Posterior vena cava (tissue), 2 donors: ENCODE results near the gene DCDC1. TPM values are rescaled to one million over a fixed set of nuclear protein-coding genes. Genes with fewer than 3 reads are reported as not detected.
A peak's percentile ranks its signal among the peaks of the same experiment; 100 is the strongest.

Experiments used
- DNase-seq: peaks from one replicate; pipeline ENCODE4 v3.0.0-alpha.2; 2020; ENCODE audit warnings: low spot score
- intact Hi-C, 2 donors: fragments of 100-400 bp; cut with DNase I; formaldehyde crosslinking; loops; one replicate each; pipeline versions ENCODE4 v1.14.1 to v1.14.2; 2022 to 2023
- long read RNA-seq, 2 donors: library from polyadenylated mRNA; unstranded; transcript quantifications; one replicate each; pipeline ENCODE4 v2.0.0, GENCODE V29; 2020 to 2021
- total RNA-seq, 2 donors: library from RNA; stranded (reverse); fragmentation: NEBNext Ultra II Directional; extraction: Animal tissue kit (Norgen Biotek cat#: 25700); gene quantifications; one replicate each; pipeline ENCODE4 v1.2.1, GENCODE V29; 2021
- donor health status: DM: yes; HTN: yes; CAD: no.
- donor health status: DM: yes; HTN: yes; CAD: no.

DCDC1 gene, protein sequence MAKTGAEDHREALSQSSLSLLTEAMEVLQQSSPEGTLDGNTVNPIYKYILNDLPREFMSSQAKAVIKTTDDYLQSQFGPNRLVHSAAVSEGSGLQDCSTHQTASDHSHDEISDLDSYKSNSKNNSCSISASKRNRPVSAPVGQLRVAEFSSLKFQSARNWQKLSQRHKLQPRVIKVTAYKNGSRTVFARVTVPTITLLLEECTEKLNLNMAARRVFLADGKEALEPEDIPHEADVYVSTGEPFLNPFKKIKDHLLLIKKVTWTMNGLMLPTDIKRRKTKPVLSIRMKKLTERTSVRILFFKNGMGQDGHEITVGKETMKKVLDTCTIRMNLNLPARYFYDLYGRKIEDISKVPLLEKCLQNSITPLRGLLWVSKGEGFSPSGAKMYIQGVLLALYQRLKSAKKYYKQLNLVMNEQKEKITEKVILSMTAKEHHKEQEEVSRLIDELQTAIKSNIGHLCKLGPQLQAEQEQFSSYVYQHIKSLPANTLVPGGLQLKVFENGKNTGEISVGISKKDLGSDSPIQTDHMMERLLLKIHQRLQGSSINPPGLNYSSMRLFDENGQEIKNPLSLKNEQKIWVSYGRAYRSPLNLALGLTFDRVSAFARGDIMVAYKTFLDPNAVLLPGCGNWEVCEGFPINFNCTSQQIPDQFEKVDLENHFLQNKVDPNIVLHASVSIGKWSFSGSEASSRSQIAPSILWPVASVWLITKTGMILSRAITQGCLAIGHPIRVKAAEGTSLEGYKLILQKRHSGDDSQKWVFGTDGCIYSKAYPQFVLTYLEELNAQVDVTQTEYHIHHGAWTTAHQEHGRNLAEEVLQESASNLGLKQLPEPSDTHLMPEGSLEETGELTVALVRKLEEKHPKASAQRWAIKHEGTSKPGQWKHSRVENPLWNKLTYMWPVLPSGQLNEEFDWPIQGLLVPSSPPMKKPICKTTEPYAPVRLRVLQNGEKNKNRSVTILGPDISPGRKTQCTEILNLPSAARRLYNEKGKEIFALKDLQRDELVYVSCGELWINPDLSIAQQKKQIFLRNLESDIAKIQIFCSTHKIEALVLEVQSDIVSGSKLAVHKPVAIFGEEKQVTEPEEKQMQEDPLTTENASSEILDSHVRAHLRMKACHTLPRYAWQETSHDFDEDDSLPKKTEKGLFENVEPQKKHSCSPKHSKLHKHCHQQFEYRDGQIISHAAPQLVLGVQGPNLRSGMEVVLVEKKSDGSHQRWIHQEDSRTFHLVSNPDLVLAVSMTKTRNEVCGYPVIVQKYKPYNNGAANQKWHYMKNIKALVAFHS (N-terminal part only)
- total RNA-seq: under 1 TPM; 0.09 to 0.14 TPM
- long read RNA-seq, donor 1: 0 reads
- long read RNA-seq, donor 2: 0 reads

DNA sequence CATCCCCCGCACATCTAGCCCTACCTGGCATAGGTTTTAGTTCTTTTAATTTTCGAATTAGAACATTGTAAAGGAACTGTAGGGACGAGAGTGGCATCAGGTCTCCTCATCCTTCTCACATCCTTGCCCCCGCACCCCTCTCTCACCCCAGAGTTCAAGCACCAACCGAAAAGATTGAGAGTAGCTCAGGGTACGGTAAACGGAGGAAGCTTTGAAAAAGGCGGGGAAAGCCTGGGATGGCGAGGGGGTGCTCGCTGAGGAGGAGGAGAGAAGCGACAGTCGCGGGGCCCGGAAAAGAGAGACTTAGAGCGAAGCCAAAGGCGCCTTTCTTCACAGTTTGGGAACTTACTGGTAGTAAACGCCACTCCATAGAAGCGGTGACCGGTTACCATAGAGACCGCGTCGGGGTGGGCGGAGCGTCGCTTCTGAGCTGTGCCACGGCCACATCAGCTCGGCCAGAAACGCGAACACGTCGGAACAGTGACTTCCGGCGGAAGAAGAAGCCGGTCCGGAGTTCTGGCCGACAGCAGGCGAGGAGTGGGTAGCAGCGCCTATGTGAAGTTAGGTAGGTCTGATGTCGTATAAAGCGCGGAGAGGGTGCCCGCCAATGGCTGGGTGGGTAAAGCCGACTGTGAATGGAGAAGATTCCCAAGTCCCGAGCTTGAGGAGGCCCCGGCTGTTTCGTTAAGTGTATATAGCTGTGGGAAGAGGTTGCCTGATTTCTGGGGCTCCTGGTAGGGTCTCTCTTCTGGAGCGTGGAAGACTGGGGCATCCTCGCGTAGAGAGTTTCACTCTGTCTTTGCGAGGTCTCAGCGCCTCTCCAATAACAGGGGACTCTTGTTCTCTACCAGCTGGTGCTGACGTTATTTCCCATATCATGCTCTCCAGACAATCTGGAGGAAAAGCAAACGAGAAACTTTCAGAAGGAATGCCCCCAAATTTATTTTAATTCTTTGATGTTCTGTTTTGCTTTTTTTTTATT, at the start of gene DCDC1, which contains the start of gene DNAJC24:
Gene DCDC1 (minus strand): TSS at position 392 of the 982 bp plus-strand sequence. CDS start 41,459 bp downstream, outside the sequence.
Gene DNAJC24 (plus strand): TSS at position 513 of the 982 bp plus-strand sequence. CDS start 889 bp downstream, outside the sequence.
- peak; percentile 98 for DNase-seq
- intact Hi-C loops: no loop called here

- no peak for DNase-seq
- intact Hi-C loops: no loop called here
These were observed 49.6 kb upstream of the DCDC1 start for GRCh38 chr11:31419138-31419537.

DNA sequence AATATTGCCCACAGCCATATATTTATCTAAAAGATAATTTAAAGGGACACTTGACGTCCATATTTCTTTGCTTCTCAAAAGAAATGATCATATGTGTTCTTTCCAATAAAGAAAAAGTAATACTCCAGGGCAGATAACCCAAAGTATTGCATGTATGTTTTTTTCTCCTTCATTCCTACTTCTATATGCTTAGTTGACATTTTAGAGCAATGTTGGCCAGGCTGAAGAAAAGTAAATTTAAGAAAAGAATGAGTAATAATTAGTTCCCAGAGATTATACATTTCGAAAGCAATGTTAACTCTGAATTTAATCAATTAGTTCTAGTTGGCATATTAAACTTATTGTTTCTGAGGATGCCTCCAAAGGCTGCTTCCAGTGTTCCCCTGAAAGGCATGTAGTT, 48.3 kb upstream of the DCDC1 start:
- intact Hi-C loops: no loop called here
- no peak for DNase-seq

DNA sequence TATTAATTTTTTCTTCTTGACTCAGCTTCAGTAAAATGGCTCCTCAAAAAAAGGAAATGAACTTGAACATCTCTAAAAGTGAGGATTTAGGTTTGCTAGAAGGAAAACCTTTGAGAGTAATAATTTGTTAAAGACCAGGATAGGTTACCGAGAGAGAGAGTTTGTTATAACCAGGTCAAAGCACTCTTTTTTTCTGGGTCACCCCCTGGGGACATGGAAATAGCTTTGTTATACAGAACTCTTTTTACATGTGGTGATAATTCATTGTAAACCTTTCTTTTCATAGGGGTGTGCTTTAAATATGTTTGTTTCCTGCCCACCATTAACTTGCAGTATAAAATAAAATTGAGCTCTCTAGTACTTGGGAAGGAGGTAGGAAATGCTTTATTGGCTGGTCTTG, 47.8 kb upstream of the DCDC1 start:
- DNase-seq: no peak
- intact Hi-C loops: no loop called here

- intact Hi-C loops: no loop called here
These were observed 45.9 kb upstream of the DCDC1 start for GRCh38 chr11:31415435-31415834.

DNA sequence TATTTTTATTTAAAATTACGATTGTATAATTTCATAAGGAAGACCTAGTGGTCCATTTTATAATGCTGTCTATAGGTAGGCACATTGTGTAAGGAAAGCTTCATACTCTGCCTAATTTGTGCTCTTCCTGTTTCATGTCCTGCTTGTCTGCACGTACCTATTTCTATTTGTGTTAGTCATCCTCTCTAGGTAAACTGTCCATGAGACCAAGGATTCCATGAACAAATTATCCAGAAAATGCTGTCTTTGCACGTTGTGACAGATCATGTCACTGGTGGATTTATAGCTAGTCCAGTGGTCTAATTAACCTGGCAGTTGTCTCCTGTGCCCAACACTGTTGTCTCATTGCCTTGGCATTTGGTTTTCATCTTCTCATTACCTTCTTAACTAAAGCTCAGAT, 44.8 kb upstream of the DCDC1 start:
- intact Hi-C loops: no loop called here
- DNase-seq: no peak

More at GRCh38 chr11:31415435-31415834, 45.9 kb upstream of the DCDC1 start:
- DNase-seq: no peak

DNA sequence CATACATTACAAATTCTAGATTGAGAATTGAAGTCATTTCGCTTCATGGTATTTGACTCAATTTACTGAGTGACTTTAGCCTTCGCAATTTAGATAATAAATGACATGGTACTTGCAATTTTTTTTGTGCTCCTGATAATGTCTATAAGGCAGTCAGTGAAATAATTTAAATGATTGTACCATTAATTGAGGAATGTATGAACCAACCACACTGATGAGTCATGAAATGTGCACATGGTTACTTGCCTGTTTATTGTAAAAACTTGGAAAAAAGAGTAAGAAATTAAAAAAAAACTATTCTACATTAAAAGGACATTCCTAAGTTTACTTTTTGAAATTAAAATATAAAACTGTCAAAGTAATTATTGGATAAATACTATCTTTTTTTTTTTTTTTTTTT, 43.4 kb upstream of the DCDC1 start:
- DNase-seq: no peak
- intact Hi-C loops: no loop called here

DNA sequence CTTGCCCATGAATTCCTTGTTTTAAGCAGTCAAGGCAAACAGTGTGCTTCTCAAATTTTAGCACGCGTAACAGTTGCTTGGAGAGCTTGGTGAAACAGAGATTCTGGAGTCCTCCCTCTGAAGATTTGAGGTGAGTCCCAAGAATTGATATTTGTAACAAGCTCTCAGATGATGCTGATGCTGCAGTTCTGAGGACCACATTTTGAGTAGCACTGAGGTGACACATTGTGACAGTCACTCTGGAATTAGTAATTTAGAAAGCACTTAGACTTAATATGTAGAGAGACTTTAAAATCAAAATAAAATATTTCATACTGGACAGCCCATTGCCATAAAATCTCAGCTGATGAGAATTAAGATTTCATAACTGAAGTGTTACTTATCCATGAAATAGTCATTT, 38.7 kb upstream of the DCDC1 start:
- DNase-seq: no peak
- intact Hi-C loops: no loop called here

- intact Hi-C loops: no loop called here
- no peak for DNase-seq
These were observed 35.1 kb upstream of the DCDC1 start for GRCh38 chr11:31404614-31405013.

GRCh38 chr11:31397239-31397834, 27.8 kb upstream of the DCDC1 start:
- intact Hi-C loops: no loop called here
- no peak for DNase-seq

GRCh38 chr11:31387379-31387778, 17.8 kb upstream of the DCDC1 start:
- DNase-seq: no peak
- intact Hi-C loops: no loop called here

DNA sequence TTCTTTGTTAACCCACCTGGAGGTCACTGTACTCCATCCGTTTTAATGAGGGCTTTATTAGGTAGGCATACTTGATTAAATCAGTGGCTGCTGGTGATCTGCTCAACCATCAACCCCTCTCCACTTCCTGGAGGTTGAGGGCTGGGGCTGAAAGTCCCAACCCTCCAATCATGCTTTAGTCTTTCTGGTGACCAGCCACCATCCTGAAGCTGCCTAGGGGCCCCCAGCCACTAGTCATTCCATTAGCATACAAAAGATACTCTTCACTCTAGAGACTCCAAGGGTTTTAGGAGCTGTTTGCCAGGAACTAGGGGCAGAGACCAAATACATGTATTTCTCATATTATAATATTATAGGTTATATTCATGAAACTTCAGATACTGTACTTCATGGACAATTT, 13.6 kb upstream of the DCDC1 start:
- DNase-seq: no peak
- intact Hi-C loops: no loop called here

DNA sequence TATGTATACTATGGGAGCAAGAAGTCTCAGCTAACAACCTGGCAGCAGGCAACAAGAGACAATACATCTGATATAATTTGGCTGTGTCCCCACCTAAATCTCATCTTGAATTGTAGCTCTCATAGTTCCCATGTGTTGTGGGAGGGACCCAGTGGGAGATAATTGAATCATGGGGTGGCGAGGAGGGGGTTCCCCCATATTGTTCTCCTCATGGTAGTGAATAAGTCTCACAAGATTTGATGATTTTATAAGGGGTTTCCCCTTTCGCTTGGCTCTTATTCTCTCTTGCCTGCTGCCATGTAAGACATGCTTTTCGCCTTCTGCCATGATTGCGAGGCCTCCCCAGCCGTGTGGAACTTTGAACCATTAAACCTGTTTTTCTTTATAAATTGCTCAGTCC, 6.3 kb upstream of the DCDC1 start:
- intact Hi-C loops: no loop called here
- no peak for DNase-seq

GRCh38 chr11:31366795-31367194, 2.7 kb downstream of the DCDC1 start:
- intact Hi-C loops: no loop called here
- DNase-seq: no peak

GRCh38 chr11:31361743-31362142, 7.8 kb downstream of the DCDC1 start:
- intact Hi-C loops: no loop called here

GRCh38 chr11:31355817-31356216, 13.7 kb downstream of the DCDC1 start:
- intact Hi-C loops: no loop called here
- DNase-seq: no peak

More at GRCh38 chr11:31361743-31362142, 7.8 kb downstream of the DCDC1 start:
- DNase-seq: no peak

DNA sequence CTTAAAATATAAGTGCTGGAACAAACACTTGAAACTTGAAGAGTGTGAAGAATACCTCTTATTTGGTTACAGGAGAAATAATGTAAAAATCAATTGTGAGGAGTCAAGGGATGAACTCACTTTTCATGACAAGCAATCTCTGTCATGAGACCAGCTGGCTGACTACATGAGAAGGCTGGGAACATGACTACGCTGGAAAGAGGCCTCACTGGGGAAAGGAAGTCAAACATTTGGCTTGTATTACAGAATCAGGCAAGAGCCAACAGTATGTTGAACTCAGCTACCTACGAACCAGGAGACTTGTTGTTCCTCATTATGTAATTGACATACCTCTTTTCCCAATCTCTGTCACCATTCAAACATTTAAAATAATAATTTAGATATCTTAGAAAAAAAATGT, 14.4 kb downstream of the DCDC1 start:
- DNase-seq: no peak
- intact Hi-C loops: no loop called here

GRCh38 chr11:31351168-31351567, 18.4 kb downstream of the DCDC1 start:
- intact Hi-C loops: no loop called here
- DNase-seq: no peak
